CD14-positive monocyte (primary cell): ENCODE results near the gene PPFIA4. TPM values are rescaled to one million over a fixed set of nuclear protein-coding genes. Genes with fewer than 3 reads are reported as not detected.

ENCODE experiments used
- DNase-seq, 3 donors: peaks; one replicate each; pipeline ENCODE4 v3.0.0-alpha.2; 2011 to 2022
- H2AFZ ChIP-seq: 2 replicates; pipeline ENCODE4 v1.6.0; 2012; ENCODE audit warnings: mild to moderate bottlenecking, low read depth, low read length, inconsistent platforms; ENCODE audit not compliant: insufficient read depth, poor library complexity, severe bottlenecking
- H3K27ac ChIP-seq, 2 donors: 1 replicate in 1 of 2; 2 replicates in 1 of 2; pipeline ENCODE4 v1.5.1; 2012 to 2013; ENCODE audit warnings: low read length in 2 of 2, control low read depth in 1 of 2, inconsistent platforms in 1 of 2, low read depth in 1 of 2, mild to moderate bottlenecking in 1 of 2
- H3K27me3 ChIP-seq, 2 donors: one replicate each; pipeline versions ENCODE4 v1.6.0 to v1.6.1; 2011 to 2013; ENCODE audit warnings: low read length in 2 of 2; ENCODE audit not compliant: control insufficient read depth in 2 of 2, insufficient read depth in 2 of 2
- H3K36me3 ChIP-seq, 2 donors: replicated peaks in 1 of 2; 1 replicate in 1 of 2; 2 replicates in 1 of 2; pipeline versions ENCODE4 v1.5.1 to v1.6.1; 2012 to 2013; ENCODE audit warnings: low read length in 2 of 2, control low read depth in 1 of 2, inconsistent platforms in 1 of 2, mild to moderate bottlenecking in 1 of 2; ENCODE audit not compliant: insufficient read depth in 2 of 2, control insufficient read depth in 1 of 2
- H3K4me1 ChIP-seq, 2 donors: 1 replicate in 1 of 2; 2 replicates in 1 of 2; pipeline versions ENCODE4 v1.5.1 to v1.6.1; 2012 to 2013; ENCODE audit warnings: low read length in 2 of 2, control low read depth in 1 of 2, inconsistent platforms in 1 of 2, mild to moderate bottlenecking in 1 of 2, moderate library complexity in 1 of 2; ENCODE audit not compliant: insufficient read depth in 2 of 2, control insufficient read depth in 1 of 2
- H3K4me2 ChIP-seq: replicated peaks from 2 replicates; pipeline ENCODE3; 2012; ENCODE audit warnings: low read length, moderate library complexity, mild to moderate bottlenecking; ENCODE audit not compliant: poor library complexity, severe bottlenecking; ENCODE audit errors: extremely low read depth
- H3K4me3 ChIP-seq, 3 experiments: fragments of 200-600 bp in 1 of 3; sonication (generic) in 1 of 3; replicated peaks in 1 of 3; 1 replicate in 2 of 3; 2 replicates in 1 of 3; pipeline ENCODE4 v1.5.1; 2011 to 2013; ENCODE audit warnings: low read length in 3 of 3, mild to moderate bottlenecking in 3 of 3, control low read depth in 2 of 3, low read depth in 2 of 3, inconsistent platforms in 1 of 3, moderate library complexity in 1 of 3
- H3K79me2 ChIP-seq: 2 replicates; pipeline ENCODE4 v1.6.0; 2012; ENCODE audit warnings: mild to moderate bottlenecking, control low read depth, inconsistent platforms, low read length, moderate library complexity; ENCODE audit not compliant: insufficient read depth
- H3K9ac ChIP-seq: 2 replicates; pipeline ENCODE4 v1.6.0; 2017; ENCODE audit warnings: low read length, mild to moderate bottlenecking; ENCODE audit not compliant: insufficient read depth, poor library complexity, severe bottlenecking
- H3K9me3 ChIP-seq, 2 donors: replicated peaks in 1 of 2; 1 replicate in 1 of 2; 2 replicates in 1 of 2; pipeline versions ENCODE4 v1.5.1 to v1.6.1; 2012 to 2013; ENCODE audit warnings: low read length in 2 of 2, control low read depth in 1 of 2; ENCODE audit not compliant: control insufficient read depth in 1 of 2, insufficient read depth in 1 of 2
- H4K20me1 ChIP-seq: 2 replicates; pipeline ENCODE4 v1.6.0; 2012; ENCODE audit warnings: mild to moderate bottlenecking, low read length, control low read depth, moderate library complexity; ENCODE audit not compliant: insufficient read depth
- H3K27ac Mint-ChIP-seq, 7 donors: one replicate each; pipeline ENCODE4 v1.8.0; 2020; ENCODE audit warnings: mild to moderate bottlenecking in 7 of 7, mixed read lengths in 7 of 7, moderate library complexity in 6 of 7, inconsistent platforms in 2 of 7
- H3K27me3 Mint-ChIP-seq, 3 donors: one replicate each; pipeline ENCODE4 v1.8.0; 2021 to 2022; ENCODE audit warnings: low read depth in 3 of 3, mild to moderate bottlenecking in 3 of 3, mixed read lengths in 3 of 3, moderate library complexity in 3 of 3, inconsistent platforms in 1 of 3
- H3K36me3 Mint-ChIP-seq, 2 donors: one replicate each; pipeline ENCODE4 v1.8.0; 2020; ENCODE audit warnings: mixed read lengths in 2 of 2, inconsistent platforms in 1 of 2, mild to moderate bottlenecking in 1 of 2
- H3K4me1 Mint-ChIP-seq: one replicate; pipeline ENCODE4 v1.8.0; 2020; ENCODE audit warnings: mild to moderate bottlenecking, mixed read lengths
- H3K4me3 Mint-ChIP-seq, 2 donors: one replicate each; pipeline ENCODE4 v1.8.0; 2020; ENCODE audit warnings: mild to moderate bottlenecking in 2 of 2, mixed read lengths in 2 of 2, moderate library complexity in 1 of 2
- H3K9me3 Mint-ChIP-seq, 7 donors: one replicate each; pipeline ENCODE4 v1.8.0; 2020 to 2022; ENCODE audit warnings: mixed read lengths in 7 of 7, mild to moderate bottlenecking in 6 of 7, moderate library complexity in 6 of 7, inconsistent platforms in 2 of 7
- CTCF ChIP-seq: fragments of 200-600 bp; IDR thresholded peaks from one replicate; pipeline ENCODE4 v1.8.0; 2022; ENCODE audit warnings: antibody characterized with exemption, mild to moderate bottlenecking
- WGBS: methylation state at CpG from one replicate; pipeline ENCODE4 v1.1.5; 2013; ENCODE audit warnings: missing lambda C conversion rate; ENCODE audit not compliant: insufficient coverage; 5-methylcytosine and 5-hydroxymethylcytosine counted together
- intact Hi-C, 2 donors: fragments of 100-400 bp; cut with micrococcal nuclease; formaldehyde crosslinking; loops; one replicate each; pipeline versions ENCODE4 v1.15.0 to v1.15.1; 2023
- polyA plus RNA-seq, 3 donors: library from polyadenylated mRNA; depleted of rRNA in 1 of 3; unstranded in 2 of 3; stranded (reverse) in 1 of 3; fragments of 300-500 nt in 2 of 3; fragments of >200 nt in 1 of 3; fragmentation: Illumina TruSeq in 2 of 3; gene quantifications; 1 replicate in 2 of 3; 2 replicates in 1 of 3; pipeline ENCODE4 v1.2.3, GENCODE V29; 2012 to 2021

The PPFIA4 gene
- polyA plus RNA-seq, 3 donors, result 0.52 to 1.0 (median 0.97) TPM

GRCh38 chr1:203048086-203048485 lies 21.8 kb downstream of the PPFIA4 start:
- intact Hi-C loops, result loop anchor here in 1 of 2 donors (10.0 kb wide), 1 partner anchor 77 kb away; the partner anchor contains the start of gene ADORA1
- Mint-ChIP-seq H3K36me3 (no peaks in the 10 kb centered on the region), H3K9me3 (peaks cover 0 to 3% (median 0%) of the 10 kb centered on the region in 7 donors), H3K27ac (peak overlapping the region in 1 of 7 donors; percentile 53), H3K27me3 (peaks cover 6 to 21% (median 14%) of the 10 kb centered on the region in 3 donors), H3K4me3 (no peak overlapping the region), H3K4me1 (peaks cover 18% of the 10 kb centered on the region)
- DNase-seq, result no peak
- no peak for TF ChIP-seq CTCF
- H2AFZ ChIP-seq, result no peak overlapping the region
- H3K27ac ChIP-seq, result no peak overlapping the region
- WGBS, result 95% methylated on average over 10 of the region's 11 CpGs
- no peaks in the 10 kb centered on the region for H3K36me3 ChIP-seq
- H3K9me3 ChIP-seq, result no peaks in the 10 kb centered on the region
- H3K4me3 ChIP-seq, result no peak overlapping the region
- no peak overlapping the region for H3K4me2 ChIP-seq
- H3K9ac ChIP-seq, result no peak overlapping the region
- H3K4me1 ChIP-seq, result peaks cover 7 to 8% of the 10 kb centered on the region in 2 donors
- no peaks in the 10 kb centered on the region for H4K20me1 ChIP-seq
- H3K27me3 ChIP-seq, result no peaks in the 10 kb centered on the region
- H3K79me2 ChIP-seq, result no peaks in the 10 kb centered on the region

GRCh38 chr1:203048555-203049051 lies 22.3 kb downstream of the PPFIA4 start:
- H3K27me3 Mint-ChIP-seq, result peaks cover 6 to 21% (median 14%) of the 10 kb centered on the region in 3 donors
- H3K4me3 ChIP-seq, result no peak overlapping the region
- peaks cover 18% of the 10 kb centered on the region for H3K4me1 Mint-ChIP-seq
- H3K36me3 ChIP-seq, result no peaks in the 10 kb centered on the region
- 91% methylated on average over 20 of the region's 23 CpGs for WGBS
- no peak overlapping the region for H3K27ac Mint-ChIP-seq
- H2AFZ ChIP-seq, result no peak overlapping the region
- H3K4me3 Mint-ChIP-seq, result no peak overlapping the region
- no peak for TF ChIP-seq CTCF
- H4K20me1 ChIP-seq, result no peaks in the 10 kb centered on the region
- no peaks in the 10 kb centered on the region for H3K79me2 ChIP-seq
- no peak overlapping the region for H3K4me2 ChIP-seq
- no peak overlapping the region for H3K27ac ChIP-seq
- intact Hi-C loops, result loop anchor here in 1 of 2 donors (10.0 kb wide), 1 partner anchor 76 kb away; the partner anchor contains the start of gene ADORA1
- H3K4me1 ChIP-seq, result peaks cover 7 to 8% of the 10 kb centered on the region in 2 donors
- no peaks in the 10 kb centered on the region for H3K36me3 Mint-ChIP-seq
- peaks cover 0 to 3% (median 0%) of the 10 kb centered on the region in 7 donors for H3K9me3 Mint-ChIP-seq
- no peak overlapping the region for H3K9ac ChIP-seq
- H3K9me3 ChIP-seq, result no peaks in the 10 kb centered on the region
- H3K27me3 ChIP-seq, result no peaks in the 10 kb centered on the region
- no peak for DNase-seq
